Measurements from ENCODE around the gene ATG12.
A peak's percentile ranks its signal among the peaks of the same experiment; 100 is the strongest.

The ATG12 gene

DNA sequence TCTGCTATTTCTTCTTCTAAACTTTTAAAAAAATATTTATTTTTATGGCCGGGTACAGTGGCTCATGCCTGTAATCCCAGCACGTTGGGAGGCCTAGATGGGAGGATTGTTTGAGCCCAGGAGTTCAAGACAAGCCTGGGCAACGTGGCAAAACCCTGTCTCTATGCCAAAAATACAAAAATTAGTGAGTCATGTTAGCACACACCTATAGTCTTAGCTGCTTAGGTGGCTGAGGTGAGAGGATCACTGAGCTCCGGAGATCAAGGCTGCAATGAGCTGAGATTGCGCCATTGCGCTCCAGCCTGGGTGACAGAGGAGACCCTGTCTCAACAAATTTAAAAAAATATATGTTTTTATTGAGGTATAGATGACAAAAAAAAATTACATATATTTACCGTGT lies 5.9 kb upstream of the ATG12 start:
- no peaks in the 10 kb centered on the region; the same call in 1 of the 2 replicates for H3K27me3 ChIP-seq (ENCODE audit: insufficient read depth, low read depth)
- no peak overlapping the region for H3K4me2 ChIP-seq
- no peak overlapping the region for H3K27ac ChIP-seq
- H3K9ac ChIP-seq = no peak overlapping the region
- H4K20me1 ChIP-seq (ENCODE audit: insufficient read depth) = no peaks in the 10 kb centered on the region
- TF ChIP-seq, protein P1, sequence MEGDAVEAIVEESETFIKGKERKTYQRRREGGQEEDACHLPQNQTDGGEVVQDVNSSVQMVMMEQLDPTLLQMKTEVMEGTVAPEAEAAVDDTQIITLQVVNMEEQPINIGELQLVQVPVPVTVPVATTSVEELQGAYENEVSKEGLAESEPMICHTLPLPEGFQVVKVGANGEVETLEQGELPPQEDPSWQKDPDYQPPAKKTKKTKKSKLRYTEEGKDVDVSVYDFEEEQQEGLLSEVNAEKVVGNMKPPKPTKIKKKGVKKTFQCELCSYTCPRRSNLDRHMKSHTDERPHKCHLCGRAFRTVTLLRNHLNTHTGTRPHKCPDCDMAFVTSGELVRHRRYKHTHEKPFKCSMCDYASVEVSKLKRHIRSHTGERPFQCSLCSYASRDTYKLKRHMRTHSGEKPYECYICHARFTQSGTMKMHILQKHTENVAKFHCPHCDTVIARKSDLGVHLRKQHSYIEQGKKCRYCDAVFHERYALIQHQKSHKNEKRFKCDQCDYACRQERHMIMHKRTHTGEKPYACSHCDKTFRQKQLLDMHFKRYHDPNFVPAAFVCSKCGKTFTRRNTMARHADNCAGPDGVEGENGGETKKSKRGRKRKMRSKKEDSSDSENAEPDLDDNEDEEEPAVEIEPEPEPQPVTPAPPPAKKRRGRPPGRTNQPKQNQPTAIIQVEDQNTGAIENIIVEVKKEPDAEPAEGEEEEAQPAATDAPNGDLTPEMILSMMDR (conservative IDR thresholded peaks at IDR 0.05; ENCODE audit: low read depth, low read length) = no peak
- no peak overlapping the region for H2AFZ ChIP-seq (ENCODE audit: low read depth)
- H3K36me3 ChIP-seq (ENCODE audit: insufficient read depth) = no peaks in the 10 kb centered on the region
- no peak overlapping the region for H3K4me3 ChIP-seq (IDR thresholded peaks at IDR 0.05; ENCODE audit: insufficient read depth, low read depth, low read length)
- H3K79me2 ChIP-seq (ENCODE audit: insufficient read depth, low read depth) = peaks cover 16% of the 10 kb centered on the region; the same call in 1 of the 2 replicates
- peaks cover 12% of the 10 kb centered on the region for H3K4me1 ChIP-seq (ENCODE audit: low read depth, poor library complexity, severe bottlenecking)

DNA sequence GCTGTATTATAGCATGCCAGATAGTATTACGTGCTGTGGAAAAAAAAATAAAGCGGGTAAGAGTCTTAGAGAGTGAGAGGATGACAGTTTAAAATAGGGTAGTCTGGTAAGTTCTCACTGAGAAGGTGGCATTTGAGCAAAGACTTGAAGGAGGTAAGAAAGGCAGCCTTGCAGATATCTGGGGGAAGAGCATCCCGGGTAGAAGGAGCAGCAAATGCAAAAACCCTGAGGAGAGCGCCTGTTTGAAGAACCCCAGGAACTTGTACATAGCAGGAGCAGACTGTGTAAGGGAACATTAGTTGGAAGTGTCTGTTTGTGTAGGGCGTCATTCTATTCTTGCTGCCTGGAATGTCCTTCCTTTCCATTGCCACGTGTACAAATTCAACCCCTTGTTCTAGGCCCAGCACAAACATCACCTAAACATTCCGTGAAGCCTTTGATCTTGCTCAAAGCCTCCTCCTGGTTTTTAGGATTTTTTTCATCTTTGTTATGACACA lies 3.0 kb upstream of the ATG12 start:
- Histone ChIP-seq H3K4me3 (IDR thresholded peaks at IDR 0.05; ENCODE audit: insufficient read depth, low read depth, low read length) (no peak overlapping the region), H3K36me3 (ENCODE audit: insufficient read depth) (no peaks in the 10 kb centered on the region), H3K9ac (no peak overlapping the region), H3K79me2 (ENCODE audit: insufficient read depth, low read depth) (peaks cover 34% of the 10 kb centered on the region), H3K4me1 (ENCODE audit: low read depth, poor library complexity, severe bottlenecking) (peaks cover 20% of the 10 kb centered on the region), H3K27ac (no peak overlapping the region), H4K20me1 (ENCODE audit: insufficient read depth) (no peaks in the 10 kb centered on the region; the same call in 1 of the 2 replicates), H2AFZ (ENCODE audit: low read depth) (no peak overlapping the region), H3K27me3 (ENCODE audit: insufficient read depth, low read depth) (no peaks in the 10 kb centered on the region; the same call in 1 of the 2 replicates), H3K4me2 (no peak overlapping the region)
- TF ChIP-seq, protein P1 (conservative IDR thresholded peaks at IDR 0.05; ENCODE audit: low read depth, low read length) = no peak

DNA sequence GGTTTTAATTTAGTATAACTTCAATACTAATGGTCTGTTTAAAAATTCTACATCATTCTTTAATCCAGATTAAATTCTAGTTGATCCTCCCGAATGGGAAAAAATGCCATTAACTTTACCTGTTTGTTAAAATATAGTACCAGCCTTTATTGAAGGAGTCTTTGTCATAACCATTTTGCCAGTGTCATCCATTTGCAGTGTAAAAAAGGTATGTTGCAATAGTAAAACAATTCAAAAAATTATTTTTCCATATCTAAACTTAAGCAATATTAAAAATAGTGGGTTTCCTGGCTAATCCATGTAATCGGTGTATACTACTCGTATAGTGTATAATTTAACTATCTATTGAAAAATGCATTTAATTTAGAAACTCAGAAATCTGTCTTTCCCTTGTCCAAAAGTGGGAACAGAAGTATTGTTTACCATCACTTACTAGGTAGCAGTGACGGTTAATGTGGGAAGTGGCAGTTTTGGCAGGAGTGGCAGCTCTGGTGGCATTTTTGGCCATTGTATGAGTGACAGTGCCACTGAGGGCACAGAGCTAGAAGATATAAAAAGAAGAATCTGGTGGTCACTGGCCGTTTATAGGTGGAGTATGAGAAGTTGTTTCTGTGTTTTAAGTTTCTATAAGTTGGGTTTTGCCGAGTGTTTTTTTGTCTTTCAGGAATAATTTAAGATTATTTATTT lies 2.2 kb upstream of the ATG12 start:
- no peak overlapping the region for H3K4me3 ChIP-seq (IDR thresholded peaks at IDR 0.05; ENCODE audit: insufficient read depth, low read depth, low read length)

DNA sequence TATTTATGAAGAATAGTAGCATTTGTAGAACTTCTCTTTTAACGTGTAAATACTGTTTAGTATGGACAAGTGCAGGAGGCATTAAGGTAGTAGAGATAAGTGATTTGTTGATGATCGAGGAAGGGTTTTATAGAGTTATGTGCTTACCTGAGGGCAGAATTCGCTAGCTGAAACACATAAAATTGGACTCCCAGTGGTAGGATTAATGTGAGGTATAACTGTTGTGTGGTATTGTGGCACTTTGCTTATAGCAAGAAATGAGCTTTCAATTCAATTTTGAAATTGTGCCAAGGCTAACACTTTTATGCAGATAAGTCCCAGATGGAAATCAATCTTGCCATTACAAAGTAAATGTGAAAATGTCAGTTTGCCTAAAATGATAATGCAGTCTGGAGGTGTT lies 1.6 kb upstream of the ATG12 start:
- peak overlapping the region; percentile 66 for H3K4me2 ChIP-seq
- TF ChIP-seq, protein P1 (conservative IDR thresholded peaks at IDR 0.05; ENCODE audit: low read depth, low read length) = no peak
- no peak overlapping the region for H2AFZ ChIP-seq (ENCODE audit: low read depth)
- no peak overlapping the region for H3K9ac ChIP-seq
- peaks cover 9% of the 10 kb centered on the region for H4K20me1 ChIP-seq (ENCODE audit: insufficient read depth)
- no peak overlapping the region for H3K27ac ChIP-seq
- 0 out of 2 replicates have a peak, but pooled peaks cover under 1% of the 10 kb centered on the region for H3K36me3 ChIP-seq (ENCODE audit: insufficient read depth)
- H3K27me3 ChIP-seq (ENCODE audit: insufficient read depth, low read depth) = no peaks in the 10 kb centered on the region; the same call in 1 of the 2 replicates
- peaks cover 32% of the 10 kb centered on the region for H3K4me1 ChIP-seq (ENCODE audit: low read depth, poor library complexity, severe bottlenecking)
- no peak overlapping the region for H3K4me3 ChIP-seq (IDR thresholded peaks at IDR 0.05; ENCODE audit: insufficient read depth, low read depth, low read length)
- peaks cover 47% of the 10 kb centered on the region for H3K79me2 ChIP-seq (ENCODE audit: insufficient read depth, low read depth)

More for the DNA sequence above, 2.2 kb upstream of the ATG12 start:
- TF ChIP-seq, protein P1 (conservative IDR thresholded peaks at IDR 0.05; ENCODE audit: low read depth, low read length) = no peak
- Histone ChIP-seq H3K27me3 (ENCODE audit: insufficient read depth, low read depth) (no peaks in the 10 kb centered on the region; the same call in 1 of the 2 replicates), H3K4me2 (peak overlapping the region; percentile 66; the same call in 1 of the 2 replicates), H3K36me3 (ENCODE audit: insufficient read depth) (no peaks in the 10 kb centered on the region), H3K27ac (no peak overlapping the region), H3K9ac (no peak overlapping the region), H4K20me1 (ENCODE audit: insufficient read depth) (peaks cover 3% of the 10 kb centered on the region), H3K79me2 (ENCODE audit: insufficient read depth, low read depth) (peaks cover 41% of the 10 kb centered on the region), H3K4me1 (ENCODE audit: low read depth, poor library complexity, severe bottlenecking) (peaks cover 28% of the 10 kb centered on the region), H2AFZ (ENCODE audit: low read depth) (no peak overlapping the region)

Data from KMS-11 (cell line).